HL-60/S4 treated with phorbol 12-myristate 13-acetate at 8.2 ng/mL for 4 days and 3 days (cell line): ENCODE measurements around the gene ZNF211.

Experiments used
- in situ Hi-C: fragments of 300-500 bp; cut with MboI; formaldehyde crosslinking; loops from 2 replicates; pipeline ENCODE4 v1.15.0; 2022; ENCODE audit warnings: low sequenced_read_pairs

Gene ZNF211

DNA sequence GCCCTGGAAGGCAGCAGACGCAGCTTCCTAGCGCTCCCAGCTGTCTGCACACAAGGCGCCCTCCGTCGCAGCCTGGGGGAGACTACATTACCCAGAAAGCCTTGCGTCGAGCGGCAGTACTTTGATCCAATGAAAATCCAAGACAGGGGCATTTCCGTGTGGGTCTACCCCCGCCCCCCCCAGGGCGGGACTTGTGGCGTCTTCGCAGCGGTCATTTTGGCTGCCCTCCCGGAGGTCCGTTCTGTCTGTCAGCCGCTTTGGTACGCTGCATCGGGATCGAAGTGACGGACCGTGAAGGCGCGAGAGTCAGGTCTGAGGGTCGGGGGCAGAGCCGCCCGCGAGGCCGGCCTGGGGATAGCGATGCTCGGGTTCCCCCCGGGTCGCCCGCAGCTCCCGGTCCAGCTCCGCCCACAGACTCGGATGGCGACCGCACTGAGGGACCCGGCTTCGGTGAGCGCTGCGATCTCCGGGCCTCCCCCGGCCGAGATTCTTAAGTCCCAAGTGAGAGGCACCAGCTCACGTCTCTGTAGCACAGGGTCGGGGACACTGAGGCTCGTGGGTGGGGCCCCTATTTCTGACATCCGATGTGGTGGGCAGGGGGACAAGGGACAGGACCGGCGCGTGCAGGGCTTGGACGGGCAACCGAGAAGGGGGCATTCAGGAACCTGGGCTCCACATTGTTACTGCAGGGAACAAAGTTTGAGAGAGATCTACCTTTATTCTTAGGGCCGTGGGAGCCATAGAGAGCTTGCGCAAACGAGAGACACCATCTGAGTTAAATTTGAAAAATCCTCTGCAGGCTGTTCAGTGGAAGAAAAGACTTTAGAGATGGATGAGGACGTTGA lies at the start of gene ZNF211:
ZNF211 (plus strand) TSS at position 182 of the 845 bp plus-strand sequence; CDS start at position 361, 179 bp downstream.
- in situ Hi-C loops: no loop called here

GRCh38 chr19:57583521-57584416 lies 49.2 kb upstream of the ZNF211 start, which contains the start of gene ZIK1:
Gene ZIK1, plus strand, starts transcription at chr19:57584145. Its CDS starts 212 bp downstream, at chr19:57584357.
- in situ Hi-C loops: no loop called here

DNA sequence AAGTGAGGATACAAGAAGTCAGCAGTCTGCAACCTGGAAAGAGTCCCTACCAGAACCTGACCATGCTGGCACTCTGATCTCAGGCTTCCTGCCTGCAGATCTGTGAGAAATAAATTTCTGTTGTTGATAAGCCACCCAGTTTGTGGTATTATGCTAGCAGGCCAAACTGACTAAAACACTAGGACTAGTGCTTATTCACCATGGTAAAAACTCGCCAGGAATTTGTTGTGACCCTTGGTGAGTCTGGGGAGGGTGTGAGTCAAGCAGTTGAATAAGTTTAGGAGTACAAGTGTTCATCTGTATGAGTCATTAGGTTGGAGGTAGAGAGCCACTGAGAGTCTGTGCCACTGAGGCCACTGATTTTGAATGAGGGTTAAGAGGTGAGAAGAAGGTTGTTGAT lies 45.4 kb upstream of the ZNF211 start:
- in situ Hi-C loops: no loop called here

DNA sequence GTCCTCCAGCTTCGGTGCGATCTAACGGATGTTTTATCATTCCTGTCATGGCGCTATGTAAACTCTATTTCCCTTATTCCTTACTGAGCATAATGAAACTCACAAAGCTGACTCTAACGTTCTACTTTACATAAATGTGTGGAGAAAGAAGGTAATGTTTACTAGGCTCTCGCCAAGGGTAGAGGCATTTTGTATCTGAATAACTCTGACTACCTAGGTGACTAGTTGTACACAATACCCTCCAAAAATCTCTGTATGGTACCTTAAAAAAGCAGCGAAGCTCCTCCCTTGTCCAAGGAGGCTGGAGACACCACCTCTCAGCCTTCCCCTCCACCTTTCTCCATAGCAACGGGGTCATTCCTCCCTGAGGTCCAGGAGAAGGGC lies 33.6 kb upstream of the ZNF211 start:
- in situ Hi-C loops: no loop called here

DNA sequence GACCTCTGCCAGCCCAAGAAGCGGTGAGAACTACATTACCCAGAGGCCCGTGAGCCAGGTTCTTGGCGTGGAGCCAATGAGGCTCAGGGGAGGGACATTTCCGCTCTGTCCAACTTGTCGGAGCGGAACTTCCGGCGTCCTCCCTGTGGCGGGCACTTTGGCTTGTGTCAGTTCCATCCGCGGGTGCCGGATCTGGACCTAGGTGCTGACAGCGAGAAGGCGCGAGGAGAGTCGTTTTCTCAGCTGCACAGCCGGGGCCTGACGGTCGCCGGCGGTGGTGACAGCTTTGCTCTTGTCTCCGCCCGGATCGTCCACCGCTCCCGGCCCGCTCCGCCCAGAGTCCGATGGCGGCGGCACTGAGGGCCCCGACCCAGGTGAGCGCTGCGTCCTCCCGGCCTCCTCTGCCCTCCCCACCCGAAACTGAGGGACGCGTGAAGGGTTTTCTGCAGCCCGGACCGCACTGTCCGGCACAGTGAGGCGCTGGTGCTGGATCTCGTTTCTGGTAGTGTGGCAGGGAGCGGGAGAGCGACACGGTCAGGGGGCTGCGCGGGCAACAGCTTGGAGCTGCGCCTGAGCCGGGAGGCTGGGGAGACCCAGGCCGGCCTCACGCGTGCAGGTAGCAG lies 33.1 kb upstream of the ZNF211 start, which contains the start of gene ZNF530:
ZNF530 (plus strand) TSS at position 125 of the 623 bp plus-strand sequence. CDS start 4,461 bp downstream, outside the sequence.
- in situ Hi-C loops: no loop called here

DNA sequence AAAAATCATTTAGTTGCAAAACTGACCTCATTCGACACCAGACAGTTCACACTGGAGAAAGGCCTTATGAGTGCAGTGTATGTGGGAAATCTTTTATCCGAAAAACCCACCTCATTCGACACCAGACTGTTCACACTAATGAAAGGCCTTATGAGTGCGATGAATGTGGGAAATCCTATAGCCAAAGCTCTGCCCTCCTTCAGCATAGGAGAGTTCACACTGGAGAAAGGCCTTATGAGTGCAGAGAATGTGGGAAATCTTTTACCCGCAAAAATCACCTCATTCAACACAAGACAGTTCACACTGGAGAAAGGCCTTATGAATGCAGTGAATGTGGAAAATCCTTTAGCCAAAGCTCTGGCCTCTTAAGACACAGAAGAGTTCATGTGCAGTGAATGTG lies 26.0 kb upstream of the ZNF211 start:
- in situ Hi-C loops: no loop called here

DNA sequence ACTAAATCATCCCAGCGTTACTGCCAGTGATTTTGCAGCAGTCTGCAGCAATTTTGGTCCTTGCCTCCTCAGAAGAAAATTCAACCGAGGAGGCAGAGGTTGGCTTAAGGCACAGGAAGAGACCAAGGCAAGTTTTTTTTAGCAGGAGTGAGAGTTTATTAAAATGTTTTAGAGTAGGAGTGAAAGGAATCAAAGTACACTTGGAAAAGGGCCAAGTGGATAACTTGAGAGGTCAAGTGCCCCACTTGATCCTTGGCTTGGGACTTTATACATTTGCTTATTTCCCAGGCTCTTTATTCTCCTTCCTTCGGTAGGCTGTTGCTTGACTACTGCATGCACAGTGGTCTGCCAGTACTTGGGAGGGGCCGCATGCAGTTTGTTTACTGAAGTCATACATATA lies 21.9 kb upstream of the ZNF211 start:
- in situ Hi-C loops: no loop called here

DNA sequence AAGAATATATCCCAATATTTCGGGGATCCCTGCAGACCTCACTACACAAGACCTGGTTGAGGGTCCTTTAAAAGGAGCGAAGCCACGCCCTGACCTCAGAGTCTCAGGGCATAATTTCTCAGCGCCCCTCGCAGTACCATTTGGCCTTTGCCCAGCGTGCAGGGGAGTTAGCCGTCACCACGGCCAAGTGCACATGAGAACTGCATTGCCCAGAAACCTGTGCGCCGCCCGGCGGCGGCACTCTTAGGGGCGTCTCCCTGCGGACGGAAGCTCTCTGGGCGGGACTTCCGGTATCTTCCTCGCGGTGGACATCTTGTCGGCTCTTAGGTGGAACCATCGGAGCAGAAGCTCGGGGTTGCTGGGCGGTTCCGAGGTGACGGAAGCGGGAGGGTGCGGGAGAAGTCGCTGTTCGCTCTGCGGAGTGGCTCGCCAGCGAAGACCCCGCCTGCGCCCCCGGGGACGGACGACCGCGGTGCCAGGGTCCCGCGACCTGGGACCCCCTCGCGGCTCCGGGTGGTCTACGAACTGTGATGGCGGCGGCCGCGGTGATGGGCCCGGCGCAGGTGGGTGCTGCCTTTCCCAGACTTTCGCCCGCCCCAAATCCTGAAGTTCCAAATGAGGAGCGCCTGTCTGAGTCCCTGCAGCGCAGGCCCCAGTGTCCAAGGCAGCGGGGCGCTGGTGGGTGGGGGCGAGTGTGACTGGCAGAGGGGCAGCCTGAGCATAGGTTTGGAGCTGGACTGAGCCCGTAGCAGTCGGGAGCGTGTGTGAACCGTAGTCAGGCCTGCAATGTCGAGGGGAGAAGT lies 18.8 kb upstream of the ZNF211 start, which contains the start of gene ZNF134:
ZNF134 (plus strand) TSS at position 302 of the 803 bp plus-strand sequence. CDS start 5,227 bp downstream, outside the sequence.
- in situ Hi-C loops: no loop called here

DNA sequence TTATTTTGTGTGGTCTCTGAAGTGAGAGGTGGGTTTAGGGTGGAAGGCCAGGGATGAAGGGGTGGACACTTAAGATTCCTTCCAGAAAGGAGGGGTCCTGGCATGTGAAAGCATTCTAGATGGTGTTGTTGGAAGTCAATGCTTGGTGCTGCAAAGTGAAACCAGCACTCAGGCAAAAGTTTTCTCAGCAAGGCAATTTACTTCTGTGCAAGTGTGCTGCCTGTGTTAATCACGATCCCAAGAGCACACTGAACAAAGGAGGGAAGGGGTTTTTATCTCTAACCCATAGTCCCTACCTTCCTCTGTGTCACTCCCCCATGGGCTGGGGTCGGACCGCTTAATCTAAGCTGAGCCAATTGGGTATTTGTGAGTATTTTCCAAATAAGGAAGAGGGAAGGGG lies 17.6 kb upstream of the ZNF211 start:
- in situ Hi-C loops: no loop called here

- in situ Hi-C loops: no loop called here
Measured at GRCh38 chr19:57620673-57621348, 12.2 kb upstream of the ZNF211 start.

DNA sequence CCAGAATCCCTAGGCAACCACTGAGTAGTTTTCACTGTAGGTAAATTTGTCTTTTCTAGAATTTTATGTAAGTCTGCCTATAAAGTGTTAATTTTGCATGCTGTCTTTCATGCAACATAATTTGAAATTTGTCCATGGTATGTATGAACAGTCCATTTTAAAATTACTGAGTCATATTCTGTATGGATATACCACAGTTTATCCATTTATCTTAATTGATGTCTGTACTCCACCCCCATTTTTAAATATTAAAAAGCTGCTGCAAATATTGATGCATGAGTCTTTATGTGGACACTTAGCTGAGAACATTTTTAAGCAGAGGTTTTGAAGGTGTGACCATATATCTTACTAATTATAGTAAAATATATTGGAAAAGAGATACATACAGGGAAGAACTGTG lies 9.9 kb upstream of the ZNF211 start:
- in situ Hi-C loops: no loop called here

- in situ Hi-C loops: no loop called here
Measured at GRCh38 chr19:57633832-57634131, 814 bp downstream of the ZNF211 start.

- in situ Hi-C loops: no loop called here
Measured at GRCh38 chr19:57637379-57637778, 4.4 kb downstream of the ZNF211 start.

DNA sequence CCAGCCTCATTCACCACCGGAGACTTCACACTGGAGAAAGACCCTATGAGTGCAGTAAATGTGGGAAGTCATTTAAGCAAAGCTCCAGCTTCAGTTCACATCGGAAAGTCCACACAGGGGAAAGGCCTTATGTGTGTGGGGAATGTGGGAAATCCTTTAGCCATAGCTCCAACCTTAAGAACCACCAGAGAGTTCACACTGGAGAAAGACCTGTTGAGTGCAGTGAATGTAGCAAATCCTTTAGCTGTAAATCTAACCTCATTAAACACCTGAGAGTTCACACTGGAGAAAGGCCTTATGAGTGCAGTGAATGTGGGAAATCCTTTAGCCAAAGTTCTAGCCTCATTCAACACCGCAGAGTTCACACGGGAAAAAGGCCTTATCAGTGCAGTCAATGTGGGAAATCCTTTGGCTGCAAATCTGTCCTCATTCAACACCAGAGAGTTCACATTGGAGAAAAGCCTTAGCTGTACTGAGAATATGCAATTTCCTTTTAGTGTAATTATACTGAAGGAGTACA lies 8.8 kb downstream of the ZNF211 start:
- in situ Hi-C loops: no loop called here

GRCh38 chr19:57642396-57643046 lies 9.6 kb downstream of the ZNF211 start:
- in situ Hi-C loops: no loop called here

DNA sequence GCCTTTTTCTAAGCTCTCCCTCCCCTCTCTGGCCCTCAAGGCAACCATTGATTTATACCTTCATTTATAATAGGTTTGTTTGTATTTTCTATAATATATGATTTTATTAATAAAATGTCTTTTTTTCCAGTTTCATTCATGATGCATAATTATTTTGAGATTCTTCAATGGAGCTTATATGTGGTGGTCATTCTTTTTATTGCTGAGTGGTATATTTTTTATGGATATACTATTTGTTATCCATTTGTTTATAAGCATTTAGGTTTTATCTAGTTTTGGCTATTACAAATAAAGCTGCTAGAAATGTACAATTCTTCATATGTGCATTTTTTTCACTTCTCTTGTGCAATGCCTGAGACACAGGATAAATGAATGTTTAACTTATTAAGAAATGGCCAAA lies 10.8 kb downstream of the ZNF211 start:
- in situ Hi-C loops: no loop called here

DNA sequence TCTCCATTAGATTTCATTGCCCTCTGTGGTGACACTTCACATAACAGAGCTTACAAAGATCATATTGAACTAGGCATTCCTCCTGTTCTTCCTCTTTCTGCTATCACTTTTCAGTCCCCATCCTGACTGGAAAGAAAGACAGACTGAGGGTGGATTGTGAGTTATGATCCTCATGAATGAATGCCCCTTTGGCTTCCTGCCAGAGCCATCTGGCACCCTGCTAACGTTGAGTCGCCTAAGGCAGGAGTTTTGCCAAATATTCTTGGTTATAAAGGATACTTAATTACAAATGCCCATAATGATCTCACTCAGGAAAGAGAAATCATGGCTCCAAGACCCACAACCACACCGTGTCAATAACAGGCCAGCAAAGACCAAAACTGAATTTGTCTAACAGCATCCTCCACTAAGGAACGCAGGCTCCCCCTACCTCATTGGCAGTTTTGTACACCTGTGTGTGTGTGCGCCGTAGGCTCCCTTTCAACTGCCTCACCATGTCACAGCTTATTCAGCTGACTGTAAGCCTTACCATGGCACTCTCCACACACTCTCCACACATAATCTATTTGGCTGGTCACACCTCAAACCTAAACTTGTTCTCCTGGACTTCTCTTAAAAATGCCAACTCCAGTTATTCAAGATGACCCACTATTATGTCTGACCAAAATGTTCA lies 15.5 kb downstream of the ZNF211 start:
- in situ Hi-C loops: no loop called here

- in situ Hi-C loops: no loop called here
Measured at GRCh38 chr19:57651654-57651996, 18.7 kb downstream of the ZNF211 start.

DNA sequence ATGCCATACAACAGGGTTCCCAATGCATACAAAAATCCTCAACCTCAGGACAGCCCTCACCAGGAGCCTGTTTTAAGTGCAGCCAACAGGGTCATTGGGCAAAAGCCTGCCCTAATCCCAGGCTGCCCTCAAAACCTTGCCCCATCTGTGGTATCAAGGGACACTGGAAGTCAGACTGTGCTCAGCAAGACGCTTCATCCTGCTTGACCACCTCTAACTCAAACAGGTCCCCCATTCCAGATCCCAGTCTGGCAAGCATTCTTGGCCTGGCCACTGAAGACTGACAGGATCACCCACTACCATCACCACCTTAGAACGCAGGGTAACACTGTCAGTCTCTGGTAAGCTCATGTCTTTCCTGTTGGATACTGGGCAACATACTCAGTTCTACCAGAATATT lies 20.7 kb downstream of the ZNF211 start:
- in situ Hi-C loops: no loop called here
